Measurements from ENCODE around the gene SYT3. TPM values are rescaled to one million over a fixed set of nuclear protein-coding genes. Genes with fewer than 3 reads are reported as not detected.
"Not testable (repeated sequence)": the region's sequence is repeated elsewhere in the genome, so short reads cannot be mapped to it uniquely, and the experiment has no call there.

SYT3 gene
- total and polyA plus RNA-seq, 2 of the 8 experiments (the other 6 are each of a cell fraction or from before 2014, with no cell fraction given), result 6.7 to 17.3 TPM

DNA sequence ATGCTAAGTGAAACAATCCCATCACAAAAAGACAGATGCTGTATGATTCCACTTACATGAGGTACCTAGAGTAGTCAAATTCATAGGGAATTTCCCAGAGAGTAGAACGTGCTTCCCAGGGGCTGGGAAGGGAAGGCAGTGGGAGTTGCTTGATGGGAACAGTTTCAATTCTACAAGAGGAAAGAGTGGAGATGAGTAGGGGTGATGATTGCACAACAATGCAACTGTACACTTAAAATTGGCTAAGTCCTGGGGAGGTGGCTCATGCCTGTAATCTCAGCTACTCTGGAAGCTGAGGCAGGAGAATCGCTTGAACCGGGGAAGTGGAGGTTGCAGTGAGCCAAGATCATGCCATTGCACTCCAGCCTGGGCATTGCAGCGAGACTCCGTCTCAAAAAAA, 21.3 kb downstream of the SYT3 start:
- H2BK120ac ChIP-seq (replicated peaks; ENCODE audit: low read depth, low read length); H3K18ac ChIP-seq (ENCODE audit: extremely low read depth, low read length); DNase-seq (ENCODE audit: low read depth in 1 of 2, low spot score in 2 of 2); H3K23me2 ChIP-seq (ENCODE audit: low read depth, low read length); H2AK5ac ChIP-seq (ENCODE audit: low read depth, low read length); H4K91ac ChIP-seq (replicated peaks; ENCODE audit: insufficient read length, low read length); H3K23ac ChIP-seq (ENCODE audit: insufficient read length); H2AFZ ChIP-seq (ENCODE audit: low read length); H3K9me3 ChIP-seq (ENCODE audit: insufficient read depth in 2 of 2, low read depth in 1 of 2, low read length in 1 of 2); H3K27ac ChIP-seq (ENCODE audit: low read depth, low read length); H3K4me2 ChIP-seq (ENCODE audit: insufficient read depth in 1 of 2, low read depth in 2 of 2, low read length in 2 of 2); FAIRE-seq; H3K4me3 ChIP-seq (ENCODE audit: extremely low read depth in 1 of 4, insufficient read depth in 2 of 4, low read depth in 3 of 4, low read length in 4 of 4); H3K4ac ChIP-seq (replicated peaks; ENCODE audit: insufficient read length, low read depth, low read length); H3K79me1 ChIP-seq (ENCODE audit: low read depth, low read length); H3K4me1 ChIP-seq (replicated peaks in 1 of 4; ENCODE audit: control insufficient read depth in 3 of 4, insufficient read depth in 4 of 4, low read length in 3 of 4); H2BK20ac ChIP-seq (ENCODE audit: low read length); H3K36me3 ChIP-seq (ENCODE audit: control insufficient read depth in 2 of 4, insufficient read depth in 4 of 4, low read length in 3 of 4); CTCF ChIA-PET (ENCODE audit: partially characterized antibody); H2BK12ac ChIP-seq (ENCODE audit: low read depth, low read length); POLR2A ChIA-PET (ENCODE audit: partially characterized antibody); H4K20me1 ChIP-seq (replicated peaks in 1 of 2; ENCODE audit: control insufficient read depth in 1 of 2, insufficient read depth in 2 of 2, low read length in 2 of 2); H3K27me3 ChIP-seq (replicated peaks in 1 of 4; ENCODE audit: control insufficient read depth in 3 of 4, extremely low read depth in 1 of 4, insufficient read depth in 3 of 4, low read length in 3 of 4); H4K5ac ChIP-seq (ENCODE audit: insufficient read length, low read depth, low read length); H2BK5ac ChIP-seq (ENCODE audit: low read depth, low read length); H3K14ac ChIP-seq (ENCODE audit: insufficient read length); H3K9ac ChIP-seq (replicated peaks in 1 of 4; ENCODE audit: extremely low read depth in 1 of 4, low read depth in 3 of 4, low read length in 3 of 4); H4K8ac ChIP-seq (ENCODE audit: extremely low read depth, insufficient read depth, low read length); H3K56ac ChIP-seq (replicated peaks; ENCODE audit: insufficient read length, low read depth, low read length); H3K79me2 ChIP-seq (ENCODE audit: control insufficient read depth in 1 of 2, insufficient read depth in 2 of 2, low read length in 2 of 2); H2BK15ac ChIP-seq (ENCODE audit: low read length): not testable (repeated sequence)
- WGBS, 2 experiments (ENCODE audit: extremely low coverage in 1 of 2, insufficient coverage in 1 of 2, insufficient read length in 1 of 2, insufficient replicate concordance in 2 of 2, low coverage in 1 of 2, low lambda C conversion rate in 2 of 2, missing lambda C conversion rate in 1 of 2), result 89% methylated on average over 4 of the region's 5 CpGs; no CpG with 5 or more reads in 1 of the 2 experiments

All from H1 (cell line).